ENCODE data around the gene MAP3K19.
"Not testable (repeated sequence)": the region's sequence is repeated elsewhere in the genome, so short reads cannot be mapped to it uniquely, and the experiment has no call there.

MAP3K19 gene

DNA sequence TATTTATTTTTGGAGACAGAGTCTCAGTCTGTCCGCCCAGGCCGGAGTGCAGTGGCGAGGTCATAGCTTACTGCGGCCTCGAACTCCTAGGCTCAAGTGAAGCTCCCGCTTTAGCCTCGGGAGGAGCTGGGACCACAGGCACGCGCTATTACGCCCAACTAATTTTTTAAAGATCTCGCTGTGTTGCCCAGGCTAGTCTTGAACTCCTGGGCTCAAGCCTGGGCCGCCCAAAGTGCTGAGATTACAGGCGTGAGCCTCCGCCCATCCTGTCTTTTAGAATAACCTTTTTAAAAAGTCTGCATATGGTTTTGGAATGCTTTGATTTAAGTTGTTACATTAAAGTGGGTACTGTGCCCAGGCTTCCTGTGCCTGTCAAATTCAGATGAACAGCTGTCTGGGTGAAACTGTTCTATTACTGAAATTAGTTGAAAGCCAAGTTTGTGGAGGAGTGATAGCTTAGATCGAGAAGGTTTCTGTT is 5.8 kb upstream of the MAP3K19 start:
- DNase-seq (ENCODE audit: low read depth, low spot score) = peak; percentile 25

GRCh38 chr2:135052042-135052876 is 5.0 kb upstream of the MAP3K19 start, which contains the start of gene RAB3GAP1:
RAB3GAP1 (plus strand) TSS chr2:135052292; CDS start chr2:135052308, 16 bp downstream.
- peak; percentile 93 for DNase-seq (ENCODE audit: low read depth, low spot score)

GRCh38 chr2:135050684-135051083 is 3.4 kb upstream of the MAP3K19 start:
- DNase-seq (ENCODE audit: low read depth, low spot score) = no peak

DNA sequence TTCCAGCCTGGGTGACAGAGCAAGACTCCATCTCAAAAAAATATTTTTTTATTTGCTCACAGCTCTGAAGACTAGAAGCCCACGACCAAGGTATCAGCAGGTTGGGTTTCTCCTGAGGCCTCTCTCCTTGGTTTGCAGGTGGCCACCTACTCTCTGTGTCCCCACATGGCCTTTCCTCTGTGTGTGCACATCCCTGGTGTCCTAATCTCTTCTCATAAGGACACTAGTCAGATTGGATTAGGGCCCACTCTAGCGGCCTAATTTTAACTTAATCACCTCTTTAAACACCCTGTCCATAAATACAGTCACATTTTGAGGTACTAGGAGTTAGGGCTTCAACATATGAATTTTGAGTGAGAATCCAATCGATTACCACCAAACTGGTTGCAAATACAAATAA is 2.9 kb upstream of the MAP3K19 start:
- DNase-seq (ENCODE audit: low read depth, low spot score) = no peak

GRCh38 chr2:135048122-135048521 is 875 bp upstream of the MAP3K19 start:
- DNase-seq (ENCODE audit: low read depth, low spot score) = no peak

- no peak for DNase-seq (ENCODE audit: low read depth, low spot score)
Measured at GRCh38 chr2:135043345-135043744, 3.9 kb downstream of the MAP3K19 start.

GRCh38 chr2:135037831-135038230 is 9.4 kb downstream of the MAP3K19 start:
- DNase-seq (ENCODE audit: low read depth, low spot score) = peak; percentile 54

GRCh38 chr2:135033216-135033615 is 14.0 kb downstream of the MAP3K19 start:
- not testable (repeated sequence) for DNase-seq (ENCODE audit: low read depth, low spot score)

GRCh38 chr2:135030826-135031225 is 16.4 kb downstream of the MAP3K19 start:
- peak; percentile 80 for DNase-seq (ENCODE audit: low read depth, low spot score)

- no peak for DNase-seq (ENCODE audit: low read depth, low spot score)
Measured at GRCh38 chr2:135029481-135030134, 17.6 kb downstream of the MAP3K19 start.

GRCh38 chr2:135023886-135024485 is 23.3 kb downstream of the MAP3K19 start:
- DNase-seq (ENCODE audit: low read depth, low spot score) = no peak

- DNase-seq (ENCODE audit: low read depth, low spot score) = no peak
Measured at GRCh38 chr2:135022952-135023880, 24.0 kb downstream of the MAP3K19 start.

- no peak for DNase-seq (ENCODE audit: low read depth, low spot score)
Measured at GRCh38 chr2:135021618-135022017, 25.6 kb downstream of the MAP3K19 start.

- DNase-seq (ENCODE audit: low read depth, low spot score) = no peak
Measured at GRCh38 chr2:135011633-135012032, 35.6 kb downstream of the MAP3K19 start.

GRCh38 chr2:135010200-135010942 is 36.9 kb downstream of the MAP3K19 start:
- no peak for DNase-seq (ENCODE audit: low read depth, low spot score)

- no peak for DNase-seq (ENCODE audit: low read depth, low spot score)
Measured at GRCh38 chr2:135009339-135009738, 37.9 kb downstream of the MAP3K19 start.

DNA sequence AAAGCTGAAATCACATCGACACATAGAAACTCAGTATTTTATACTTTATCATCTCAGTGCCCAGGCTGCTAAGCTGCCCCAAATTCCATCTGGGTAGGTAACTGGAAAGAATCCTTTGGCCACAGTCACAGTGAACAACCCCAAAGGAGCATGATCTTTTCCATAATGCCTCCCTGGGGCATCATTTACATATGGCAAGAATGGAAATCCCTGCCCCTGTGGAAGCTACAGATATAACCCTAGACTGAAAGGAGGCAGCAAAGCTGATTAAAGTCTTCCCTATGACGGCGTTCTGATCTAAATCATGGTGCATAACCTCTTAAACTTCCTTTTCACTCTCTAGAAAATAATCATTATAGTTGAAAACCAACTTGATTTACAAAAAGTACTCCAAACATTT is 41.5 kb downstream of the MAP3K19 start:
- DNase-seq (ENCODE audit: low read depth, low spot score) = peak; percentile 14

- DNase-seq (ENCODE audit: low read depth, low spot score) = peak; percentile 88
Measured at GRCh38 chr2:135004005-135004746, 43.1 kb downstream of the MAP3K19 start.

DNA sequence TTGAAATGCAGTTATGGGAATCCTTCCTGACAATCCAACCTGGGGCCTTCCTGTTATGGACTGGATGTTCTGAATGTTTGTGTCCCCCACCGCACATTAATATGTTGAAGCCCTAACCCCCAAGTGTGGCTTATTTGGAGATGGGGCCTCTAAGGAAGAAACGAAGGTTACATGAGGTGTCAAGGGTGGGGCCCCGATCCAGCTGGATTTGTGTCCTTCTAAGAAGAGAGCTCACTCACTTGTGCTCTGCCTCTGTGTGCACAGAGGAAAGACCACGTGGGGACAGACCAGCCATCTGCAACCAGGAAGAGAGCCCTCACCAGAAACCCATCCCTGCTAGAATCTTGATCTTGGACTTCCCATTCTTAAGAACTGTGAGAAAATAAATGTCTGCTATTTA is 44.4 kb downstream of the MAP3K19 start:
- DNase-seq (ENCODE audit: low read depth, low spot score) = no peak

GRCh38 chr2:134999521-134999920 is 47.7 kb downstream of the MAP3K19 start:
- no peak for DNase-seq (ENCODE audit: low read depth, low spot score)

Measured in astrocyte of the hippocampus (primary cell).